Right atrium auricular region (tissue), 2 donors: ENCODE measurements around the gene CD101. TPM values are rescaled to one million over a fixed set of nuclear protein-coding genes. Genes with fewer than 3 reads are reported as not detected.

Experiments
- DNase-seq: peaks from one replicate; pipeline ENCODE4 v3.0.0-alpha.2; 2019; ENCODE audit warnings: low spot score
- H3K27ac ChIP-seq, 2 donors: fragments of 200-600 bp; sonication (generic); 1 replicate in 1 of 2; 2 replicates in 1 of 2; pipeline ENCODE4 v1.5.1; 2016 to 2019
- H3K27me3 ChIP-seq, 2 donors: fragments of 200-600 bp; sonication (generic); one replicate each; pipeline versions ENCODE4 v1.5.1 to v1.6.0; 2017 to 2019
- H3K36me3 ChIP-seq: fragments of 200-600 bp; sonication (generic); one replicate; pipeline ENCODE4 v1.5.1; 2016
- H3K4me1 ChIP-seq, 2 donors: fragments of 200-600 bp; sonication (generic); one replicate each; pipeline versions ENCODE4 v1.5.1 to v1.6.0; 2017 to 2019
- H3K4me3 ChIP-seq, 2 donors: fragments of 200-600 bp; sonication (generic); 1 replicate in 1 of 2; 2 replicates in 1 of 2; pipeline ENCODE4 v1.5.1; 2017 to 2019; ENCODE audit warnings: mild to moderate bottlenecking in 1 of 2, moderate library complexity in 1 of 2
- H3K9me3 ChIP-seq, 2 donors: fragments of 200-600 bp; sonication (generic); one replicate each; pipeline ENCODE4 v1.5.1; 2019
- total RNA-seq, 2 donors: library from RNA; depleted of rRNA; stranded (reverse); fragments of >200 nt; gene quantifications; one replicate each; pipeline ENCODE4 v1.1.0, GENCODE V29; 2016
- TF ChIP-seq, protein P1 (sequence below), 2 donors: fragments of 200-600 bp; sonication (generic); IDR thresholded peaks; one replicate each; pipeline ENCODE4 v1.5.1; 2019; ENCODE audit warnings: antibody characterized with exemption in 2 of 2

CD101 gene
- total RNA-seq, 2 donors from 2014 or later = 0.11 to 1.3 TPM

DNA sequence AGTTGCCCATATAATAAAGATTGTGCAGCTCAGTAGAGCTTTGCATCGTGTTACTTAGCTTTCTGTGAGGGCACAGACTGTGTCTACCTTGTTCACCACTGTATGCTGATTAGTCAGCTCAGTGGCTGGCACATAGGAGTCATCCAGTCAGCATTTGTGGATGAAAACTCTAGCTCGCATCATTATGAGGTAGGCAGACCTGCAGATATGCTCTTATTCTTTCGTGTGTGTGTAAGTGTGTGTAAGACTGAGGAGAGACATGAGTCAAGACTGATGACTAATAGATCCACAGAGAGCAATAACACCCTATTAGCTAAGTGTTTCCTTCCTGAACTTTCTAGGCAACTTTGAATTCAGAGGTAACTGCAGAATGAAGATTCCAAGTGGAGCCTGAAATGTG, 75.7 kb downstream of the CD101 start:
- Histone ChIP-seq H3K4me3 (no peak overlapping the region), H3K4me1 (no peaks in the 10 kb centered on the region), H3K27me3 (no peaks in the 10 kb centered on the region), H3K36me3 (peaks cover 40% of the 10 kb centered on the region), H3K9me3 (no peaks in the 10 kb centered on the region), H3K27ac (no peak overlapping the region)
- DNase-seq = no peak
- TF ChIP-seq, protein P1, sequence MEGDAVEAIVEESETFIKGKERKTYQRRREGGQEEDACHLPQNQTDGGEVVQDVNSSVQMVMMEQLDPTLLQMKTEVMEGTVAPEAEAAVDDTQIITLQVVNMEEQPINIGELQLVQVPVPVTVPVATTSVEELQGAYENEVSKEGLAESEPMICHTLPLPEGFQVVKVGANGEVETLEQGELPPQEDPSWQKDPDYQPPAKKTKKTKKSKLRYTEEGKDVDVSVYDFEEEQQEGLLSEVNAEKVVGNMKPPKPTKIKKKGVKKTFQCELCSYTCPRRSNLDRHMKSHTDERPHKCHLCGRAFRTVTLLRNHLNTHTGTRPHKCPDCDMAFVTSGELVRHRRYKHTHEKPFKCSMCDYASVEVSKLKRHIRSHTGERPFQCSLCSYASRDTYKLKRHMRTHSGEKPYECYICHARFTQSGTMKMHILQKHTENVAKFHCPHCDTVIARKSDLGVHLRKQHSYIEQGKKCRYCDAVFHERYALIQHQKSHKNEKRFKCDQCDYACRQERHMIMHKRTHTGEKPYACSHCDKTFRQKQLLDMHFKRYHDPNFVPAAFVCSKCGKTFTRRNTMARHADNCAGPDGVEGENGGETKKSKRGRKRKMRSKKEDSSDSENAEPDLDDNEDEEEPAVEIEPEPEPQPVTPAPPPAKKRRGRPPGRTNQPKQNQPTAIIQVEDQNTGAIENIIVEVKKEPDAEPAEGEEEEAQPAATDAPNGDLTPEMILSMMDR (IDR thresholded peaks at IDR 0.05) = no peak

DNA sequence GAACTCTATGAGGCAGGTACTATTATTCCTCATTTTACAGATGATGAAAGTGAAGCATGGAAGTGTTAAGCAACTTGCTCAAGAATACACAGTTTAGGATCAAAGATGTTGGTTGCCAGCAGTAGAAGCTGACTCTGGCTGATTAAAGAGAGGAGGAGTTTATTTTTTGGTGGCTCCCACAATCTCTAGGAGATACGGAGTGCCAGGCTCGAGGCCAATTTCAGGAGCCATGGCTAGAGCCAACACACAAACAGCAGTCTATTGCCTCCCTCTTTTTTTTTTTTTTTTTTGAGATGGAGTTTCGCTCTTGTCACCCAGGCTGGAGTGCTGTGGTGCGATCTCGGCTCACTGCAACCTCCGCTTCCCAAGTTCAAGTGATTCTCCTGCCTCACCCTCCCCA, 78.2 kb downstream of the CD101 start:
- Histone ChIP-seq H3K4me3 (no peak overlapping the region), H3K4me1 (no peaks in the 10 kb centered on the region), H3K27ac (no peak overlapping the region), H3K9me3 (no peaks in the 10 kb centered on the region), H3K27me3 (no peaks in the 10 kb centered on the region), H3K36me3 (peaks cover 39% of the 10 kb centered on the region)
- no peak for DNase-seq
- TF ChIP-seq, protein P1 (IDR thresholded peaks at IDR 0.05) = no peak

DNA sequence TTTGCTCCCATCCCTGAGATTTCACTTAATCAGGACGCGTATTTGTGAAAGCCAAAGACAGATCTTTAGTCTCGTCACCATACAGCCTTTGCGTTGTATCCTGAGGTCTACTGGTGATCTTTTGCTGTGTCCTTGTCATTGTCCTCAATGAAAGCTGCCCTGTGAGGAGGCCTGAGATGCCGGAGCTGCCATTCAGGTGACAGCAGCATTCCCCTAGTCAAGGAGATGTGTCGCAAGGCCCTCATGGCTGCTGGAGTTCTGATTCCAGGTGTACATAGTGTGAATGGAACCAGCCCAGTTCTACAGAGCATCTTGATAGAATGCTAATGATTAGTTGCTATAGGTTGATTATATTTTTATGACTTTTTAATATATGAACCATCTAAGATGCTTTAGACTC, 82.7 kb downstream of the CD101 start:
- Histone ChIP-seq H3K4me3 (no peak overlapping the region), H3K27ac (no peak overlapping the region), H3K27me3 (no peaks in the 10 kb centered on the region), H3K9me3 (no peaks in the 10 kb centered on the region), H3K36me3 (peaks cover 10% of the 10 kb centered on the region), H3K4me1 (no peaks in the 10 kb centered on the region)
- DNase-seq = no peak
- TF ChIP-seq, protein P1 (IDR thresholded peaks at IDR 0.05) = no peak

Other genes starting within 250 kb of the CD101 start
- 1 to 10 TPM in 1 of 2 donors, under 1 TPM in 1; 0.26 to 1.6 TPM for gene CD2, start 247.3 kb upstream of the CD101 start, total RNA-seq
- 100 to 1,000 TPM; 129 to 141 TPM for gene PTGFRN, start 91.8 kb upstream of the CD101 start, total RNA-seq
- 1 to 10 TPM; 6.9 to 9.0 TPM for gene TTF2, start 58.6 kb downstream of the CD101 start, total RNA-seq
- 10 to 100 TPM in 1 of 2 donors, 1 to 10 TPM in 1; 4.8 to 10.9 TPM for gene TRIM45, start 120.0 kb downstream of the CD101 start, total RNA-seq
- not detected for gene VTCN1, start 209.2 kb downstream of the CD101 start, total RNA-seq